Occipital lobe (tissue), 2 donors: Measurements from ENCODE around the gene ZNF646. TPM values are rescaled to one million over a fixed set of nuclear protein-coding genes. Genes with fewer than 3 reads are reported as not detected.

Experiments used
- DNase-seq: peaks from one replicate; lab custom pipeline; 2025; lab: John Stamatoyannopoulos, UW
- total RNA-seq: library from RNA; depleted of rRNA; stranded (reverse); fragments of >200 nt; gene quantifications from one replicate; pipeline ENCODE4 v1.2.3, GENCODE V29; 2014

Gene ZNF646
- total RNA-seq, 1 donor from 2014 or later = 16.5 TPM

DNA sequence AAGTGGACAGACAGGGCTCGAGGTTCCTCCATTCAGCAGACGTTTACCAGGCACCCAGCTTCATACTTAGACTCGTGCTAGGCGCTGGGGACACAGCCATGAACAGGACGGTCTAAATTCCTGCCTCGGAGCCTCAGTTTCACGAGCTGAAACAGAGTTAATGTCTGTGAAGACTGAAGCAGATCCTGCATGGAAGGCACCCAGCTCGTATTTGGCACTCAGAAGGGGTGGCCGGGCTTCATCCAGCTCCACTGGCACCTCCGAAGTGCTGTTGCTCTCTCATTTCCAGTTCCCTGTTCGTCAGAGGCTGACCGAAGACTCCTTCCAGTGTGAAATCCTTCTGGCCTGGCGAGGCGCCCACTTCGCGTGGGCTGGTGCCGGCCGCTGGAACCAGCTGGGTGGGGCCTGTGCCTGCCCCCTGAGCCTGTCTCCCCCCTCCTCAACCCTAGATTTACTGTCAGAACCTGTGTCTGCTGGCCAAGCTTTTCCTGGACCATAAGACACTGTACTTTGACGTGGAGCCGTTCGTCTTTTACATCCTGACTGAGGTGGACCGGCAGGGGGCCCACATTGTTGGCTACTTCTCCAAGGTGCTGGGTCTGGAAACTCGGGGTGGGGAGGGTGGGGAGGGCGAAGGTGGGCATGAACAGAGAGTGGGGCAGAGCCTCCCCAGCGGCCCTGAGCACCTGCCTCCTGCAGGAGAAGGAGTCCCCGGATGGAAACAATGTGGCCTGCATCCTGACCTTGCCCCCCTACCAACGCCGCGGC lies 55.5 kb downstream of the ZNF646 start:
- DNase-seq = no peak

DNA sequence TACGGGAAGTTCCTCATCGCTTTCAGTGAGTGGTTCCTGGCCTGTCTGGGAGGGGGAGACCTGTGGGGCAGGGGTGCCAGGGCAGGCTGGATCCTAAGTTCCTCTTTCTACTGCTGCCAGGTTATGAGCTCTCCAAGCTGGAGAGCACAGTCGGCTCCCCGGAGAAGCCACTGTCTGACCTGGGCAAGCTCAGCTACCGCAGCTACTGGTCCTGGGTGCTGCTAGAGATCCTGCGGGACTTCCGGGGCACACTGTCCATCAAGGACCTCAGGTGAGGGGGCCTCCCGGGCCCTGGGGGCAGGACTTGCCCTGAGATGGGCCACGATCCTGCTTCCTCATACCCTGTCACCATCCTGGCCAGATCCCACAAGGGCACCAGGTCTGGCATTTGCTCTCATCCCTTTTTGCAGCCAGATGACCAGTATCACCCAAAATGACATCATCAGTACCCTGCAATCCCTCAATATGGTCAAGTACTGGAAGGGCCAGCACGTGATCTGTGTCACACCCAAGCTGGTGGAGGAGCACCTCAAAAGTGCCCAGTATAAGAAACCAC lies 56.2 kb downstream of the ZNF646 start:
- DNase-seq = no peak

DNA sequence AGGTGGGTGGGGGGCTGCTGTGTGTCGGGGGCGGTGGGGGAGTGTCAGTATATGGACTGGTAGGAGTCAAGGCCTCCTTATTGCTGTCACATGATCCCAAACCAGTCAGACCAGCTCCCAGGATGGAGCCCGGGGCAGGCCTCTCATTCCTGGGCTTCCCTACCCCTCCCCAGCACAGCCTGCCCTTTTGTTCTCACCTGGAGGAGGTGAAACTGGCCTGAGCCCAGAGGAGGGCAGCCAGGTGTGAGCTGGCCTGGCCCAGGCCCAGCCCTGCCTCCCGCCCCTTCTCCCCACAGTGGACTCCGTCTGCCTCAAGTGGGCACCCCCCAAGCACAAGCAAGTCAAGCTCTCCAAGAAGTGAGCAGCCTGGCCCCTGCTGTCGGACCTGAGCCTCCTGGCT lies 56.7 kb downstream of the ZNF646 start:
- DNase-seq = no peak

DNA sequence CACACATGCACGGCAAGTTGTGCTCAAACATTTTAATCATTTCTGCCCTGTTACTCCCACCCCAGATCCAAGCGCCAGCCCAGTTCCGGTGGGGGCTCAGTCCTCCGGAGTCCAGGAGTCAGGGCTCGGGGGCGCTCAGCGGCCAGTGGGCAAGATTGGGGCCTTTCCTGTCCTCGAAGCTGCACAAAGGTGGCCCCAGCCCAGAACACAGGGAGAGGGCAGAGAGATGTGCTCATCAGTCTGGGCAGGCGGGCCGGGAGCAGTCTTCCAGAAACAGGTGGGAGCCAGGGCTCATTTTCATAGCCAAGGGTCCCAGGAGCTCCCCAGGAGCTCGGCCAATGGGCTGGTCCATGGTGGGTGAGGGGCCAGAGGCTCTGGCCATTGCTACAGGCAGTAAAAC lies 57.2 kb downstream of the ZNF646 start:
- DNase-seq = no peak

DNA sequence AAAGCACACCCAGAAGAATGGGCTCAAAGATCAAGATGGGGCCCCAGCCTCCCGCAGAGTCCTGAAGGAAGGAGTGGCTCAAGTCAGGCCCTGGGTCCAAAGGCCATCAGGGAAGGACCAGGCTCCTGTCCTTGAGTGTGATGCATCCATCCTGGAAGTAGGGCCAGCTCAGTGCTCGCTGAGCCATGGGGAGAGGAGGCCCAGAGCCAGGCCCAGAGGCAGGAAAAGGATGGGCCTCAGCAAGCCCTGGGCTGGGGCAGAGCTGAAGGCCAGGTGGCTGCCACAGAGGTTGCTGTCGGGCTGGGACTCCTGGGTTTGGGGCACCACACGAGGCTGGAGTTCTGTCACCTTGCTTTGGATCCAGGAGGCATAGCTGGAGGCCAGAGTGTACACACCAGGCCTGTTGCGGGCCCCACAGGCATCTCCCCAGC lies 57.6 kb downstream of the ZNF646 start:
- DNase-seq = no peak

DNA sequence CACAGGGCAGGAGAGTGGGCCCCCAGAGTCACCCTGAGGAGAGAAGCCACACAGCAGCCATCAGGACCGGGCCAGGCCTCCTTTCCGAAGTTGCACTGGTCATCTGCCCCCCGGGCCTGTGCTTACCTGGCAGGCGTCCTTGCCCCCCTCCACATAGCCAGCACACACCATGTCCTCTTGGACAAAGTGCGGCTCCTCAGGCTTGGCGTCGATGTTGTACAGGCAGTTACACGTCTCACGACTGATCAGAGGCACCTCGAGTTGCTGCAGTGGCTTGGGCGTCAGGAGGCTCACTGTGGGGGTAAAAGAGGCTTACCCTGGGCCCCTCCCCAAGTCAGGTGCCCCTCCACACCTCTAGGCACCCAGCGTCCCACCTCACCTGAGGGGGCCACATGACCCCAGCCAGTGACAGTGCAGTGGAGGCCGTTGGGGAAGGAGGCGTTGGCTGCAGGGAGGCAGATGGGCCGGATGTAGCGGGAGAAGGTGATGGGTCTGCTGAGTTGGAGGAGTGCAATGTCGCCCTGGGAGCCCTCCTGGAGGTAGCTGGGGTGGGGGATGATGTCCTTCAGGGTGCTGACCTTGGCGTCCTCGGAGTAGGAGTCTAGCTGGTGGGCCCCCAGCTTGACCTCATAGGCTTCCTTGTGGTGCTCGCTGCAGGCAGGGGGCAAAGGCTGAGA lies 58.2 kb downstream of the ZNF646 start:
- DNase-seq = no peak

DNA sequence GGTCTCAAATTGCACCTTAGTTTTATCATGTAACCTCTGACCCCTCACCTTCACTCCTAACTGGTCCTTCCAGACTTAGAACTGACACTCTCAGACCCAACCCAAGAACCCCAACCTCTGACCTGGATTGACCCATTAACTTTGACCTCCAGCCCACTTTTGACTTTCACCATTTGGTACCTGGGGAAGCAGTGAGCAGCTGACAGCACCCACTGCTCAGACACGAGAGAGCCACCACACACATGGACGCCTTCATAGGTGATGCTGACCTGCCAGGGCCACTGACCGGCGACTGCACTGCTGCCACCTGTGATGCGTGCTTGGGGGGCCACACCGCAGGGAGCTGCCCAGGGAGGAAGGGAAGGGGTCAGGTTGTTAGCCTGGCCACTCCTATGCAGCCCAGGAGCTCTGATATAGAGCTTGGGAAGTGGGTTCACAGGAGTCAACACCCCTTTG lies 58.9 kb downstream of the ZNF646 start:
- DNase-seq = no peak

Other genes with a start within 250 kb of the ZNF646 start
- gene BCL7C, start 180.3 kb upstream of the ZNF646 start, total RNA-seq = 29.6 TPM
- gene CTF1, start 177.8 kb upstream of the ZNF646 start, total RNA-seq = not detected
- gene FBXL19, start 150.8 kb upstream of the ZNF646 start, total RNA-seq = 56.1 TPM
- 5.5 TPM for gene ORAI3, start 125.4 kb upstream of the ZNF646 start, total RNA-seq
- 1.6 TPM for gene SETD1A, start 116.7 kb upstream of the ZNF646 start, total RNA-seq
- gene HSD3B7, start 89.2 kb upstream of the ZNF646 start, total RNA-seq = 2.5 TPM
- 12.0 TPM for gene STX1B, start 63.8 kb upstream of the ZNF646 start, total RNA-seq
- gene STX4, start 40.9 kb upstream of the ZNF646 start, total RNA-seq = 11.5 TPM
- 5.3 TPM for gene ZNF668, start 182 bp upstream of the ZNF646 start, total RNA-seq
- 2.2 TPM for gene PRSS53, start 14.5 kb downstream of the ZNF646 start, total RNA-seq
- 30.7 TPM for gene VKORC1, start 20.4 kb downstream of the ZNF646 start, total RNA-seq
- 12.6 TPM for gene BCKDK, start 34.0 kb downstream of the ZNF646 start, total RNA-seq
- 41.2 TPM for gene KAT8, start 43.2 kb downstream of the ZNF646 start, total RNA-seq
- not detected for gene PRSS8, start 61.3 kb downstream of the ZNF646 start, total RNA-seq
- gene PRSS36, start 75.6 kb downstream of the ZNF646 start, total RNA-seq = not detected
- 50.4 TPM for gene FUS, start 105.7 kb downstream of the ZNF646 start, total RNA-seq
- 6.6 TPM for gene PYCARD, start 128.3 kb downstream of the ZNF646 start, total RNA-seq
- 2.3 TPM for gene TRIM72, start 139.7 kb downstream of the ZNF646 start, total RNA-seq
- 0.78 TPM for gene PYDC1, start 142.7 kb downstream of the ZNF646 start, total RNA-seq
- 4.7 TPM for gene ITGAM, start 185.6 kb downstream of the ZNF646 start, total RNA-seq